H9 (cell line): ENCODE data around the gene TSHZ1. TPM values are rescaled to one million over a fixed set of nuclear protein-coding genes. Genes with fewer than 3 reads are reported as not detected.
"Not testable (repeated sequence)": the region's sequence is repeated elsewhere in the genome, so short reads cannot be mapped to it uniquely, and the experiment has no call there.

Experiments used
- DNase-seq: peaks from one replicate; pipeline ENCODE4 v3.0.0-alpha.2; 2017
- H2AFZ ChIP-seq: one replicate; pipeline ENCODE4 v1.6.1; 2013; ENCODE audit warnings: mild to moderate bottlenecking, low read length, control low read depth, moderate library complexity
- H2AK5ac ChIP-seq: 2 replicates; pipeline ENCODE4 v1.6.1; 2013; ENCODE audit warnings: low read length, control low read depth, mixed read lengths; ENCODE audit not compliant: insufficient read length
- H2BK120ac ChIP-seq: one replicate; pipeline ENCODE4 v1.6.1; 2013; ENCODE audit warnings: low read depth, mild to moderate bottlenecking, low read length, control low read depth, inconsistent platforms; ENCODE audit not compliant: poor library complexity, severe bottlenecking
- H2BK12ac ChIP-seq: 2 replicates; pipeline ENCODE4 v1.6.1; 2013; ENCODE audit warnings: low read length, control low read depth, mixed read lengths, low read depth; ENCODE audit not compliant: insufficient read length
- H2BK15ac ChIP-seq: 2 replicates; pipeline ENCODE4 v1.6.1; 2013; ENCODE audit warnings: low read depth, low read length, control low read depth
- H2BK20ac ChIP-seq: one replicate; pipeline ENCODE4 v1.6.1; 2013; ENCODE audit warnings: low read depth, mild to moderate bottlenecking, low read length, control low read depth, inconsistent platforms; ENCODE audit not compliant: poor library complexity, severe bottlenecking
- H2BK5ac ChIP-seq: 2 replicates; pipeline ENCODE4 v1.6.1; 2013; ENCODE audit warnings: low read length, control low read depth, mixed read lengths; ENCODE audit not compliant: insufficient read length
- H3K14ac ChIP-seq: 2 replicates; pipeline ENCODE4 v1.6.1; 2013; ENCODE audit warnings: low read length, control low read depth; ENCODE audit not compliant: insufficient read depth
- H3K18ac ChIP-seq: 2 replicates; pipeline ENCODE4 v1.6.1; 2013; ENCODE audit warnings: low read depth, mild to moderate bottlenecking, mixed read lengths, low read length, control low read depth; ENCODE audit not compliant: insufficient read length
- H3K23ac ChIP-seq: 2 replicates; pipeline ENCODE4 v1.6.1; 2013; ENCODE audit warnings: low read length, control low read depth, mixed read lengths, low read depth; ENCODE audit not compliant: insufficient read length
- H3K23me2 ChIP-seq: 2 replicates; pipeline ENCODE4 v1.6.1; 2013; ENCODE audit warnings: low read depth, mild to moderate bottlenecking, mixed read lengths, low read length, control low read depth; ENCODE audit not compliant: insufficient read length, poor library complexity, severe bottlenecking
- H3K27ac ChIP-seq: 2 replicates; pipeline ENCODE4 v1.5.1; 2013; ENCODE audit warnings: low read length, control low read depth, mixed read lengths, low read depth; ENCODE audit not compliant: insufficient read length
- H3K27me3 ChIP-seq: 2 replicates; pipeline ENCODE4 v1.6.1; 2013; ENCODE audit warnings: low read length, control low read depth, inconsistent platforms; ENCODE audit not compliant: insufficient read depth
- H3K4ac ChIP-seq: 2 replicates; pipeline ENCODE4 v1.6.1; 2013; ENCODE audit warnings: low read depth, mild to moderate bottlenecking, control low read depth, inconsistent platforms, low read length, moderate library complexity
- H3K4me1 ChIP-seq: 2 replicates; pipeline ENCODE4 v1.6.1; 2013; ENCODE audit warnings: low read length, control low read depth, inconsistent platforms; ENCODE audit not compliant: insufficient read depth
- H3K4me2 ChIP-seq: 2 replicates; pipeline ENCODE4 v1.6.1; 2013; ENCODE audit warnings: low read length, control low read depth, mixed read lengths; ENCODE audit not compliant: insufficient read length, insufficient read depth
- H3K56ac ChIP-seq: 2 replicates; pipeline ENCODE4 v1.6.1; 2013; ENCODE audit warnings: low read depth, mild to moderate bottlenecking, mixed read lengths, low read length, control low read depth; ENCODE audit not compliant: insufficient read length
- H3K79me1 ChIP-seq: 2 replicates; pipeline ENCODE4 v1.6.1; 2013; ENCODE audit warnings: low read depth, mild to moderate bottlenecking, moderate library complexity, low read length, control low read depth, inconsistent platforms; ENCODE audit not compliant: insufficient read depth, poor library complexity, severe bottlenecking
- H3K79me2 ChIP-seq: 2 replicates; pipeline ENCODE4 v1.6.1; 2013; ENCODE audit warnings: low read length, control low read depth, inconsistent platforms; ENCODE audit not compliant: insufficient read depth
- H3K9ac ChIP-seq: 2 replicates; pipeline ENCODE4 v1.6.1; 2013; ENCODE audit warnings: low read length, control low read depth, mixed read lengths; ENCODE audit not compliant: insufficient read length; ENCODE audit errors: extremely low read depth
- H3K9me3 ChIP-seq: one replicate; pipeline ENCODE4 v1.6.1; 2013; ENCODE audit warnings: low read depth, low read length, inconsistent platforms; ENCODE audit not compliant: control insufficient read depth
- H3T11ph ChIP-seq: one replicate; pipeline ENCODE4 v1.6.1; 2013; ENCODE audit warnings: mild to moderate bottlenecking, low read length, control low read depth, inconsistent platforms
- H4K20me1 ChIP-seq: one replicate; pipeline ENCODE4 v1.6.1; 2013; ENCODE audit not compliant: control insufficient read depth, insufficient read length, insufficient read depth
- H4K5ac ChIP-seq: 2 replicates; pipeline ENCODE4 v1.6.1; 2013; ENCODE audit warnings: low read depth, mild to moderate bottlenecking, mixed read lengths, low read length, control low read depth; ENCODE audit not compliant: insufficient read length
- H4K8ac ChIP-seq: replicated peaks from 2 replicates; pipeline ENCODE4 v1.6.1; 2013; ENCODE audit warnings: low read length, control low read depth, mixed read lengths, low read depth; ENCODE audit not compliant: insufficient read length
- H4K91ac ChIP-seq: 2 replicates; pipeline ENCODE4 v1.6.1; 2013; ENCODE audit warnings: low read depth, mild to moderate bottlenecking, moderate library complexity, mixed read lengths, low read length, control low read depth; ENCODE audit not compliant: insufficient read length
- H3K27ac Mint-ChIP-seq, 3 experiments: 2 replicates in 2 of 3; 3 replicates in 1 of 3; pipeline ENCODE4 v1.8.0; 2020 to 2021; ENCODE audit warnings: mixed read lengths in 3 of 3, mild to moderate bottlenecking in 1 of 3, moderate library complexity in 1 of 3
- H3K27me3 Mint-ChIP-seq: 2 replicates; pipeline ENCODE4 v1.8.0; 2021; ENCODE audit warnings: low read depth, mild to moderate bottlenecking, moderate library complexity, mixed read lengths
- H3K36me3 Mint-ChIP-seq, 3 experiments: 2 replicates in 2 of 3; 3 replicates in 1 of 3; pipeline ENCODE4 v1.8.0; 2020 to 2021; ENCODE audit warnings: low read depth in 3 of 3, mixed read lengths in 3 of 3; ENCODE audit not compliant: insufficient read depth in 1 of 3
- H3K4me1 Mint-ChIP-seq, 2 experiments: 2 replicates each; pipeline ENCODE4 v1.8.0; 2020; ENCODE audit warnings: mixed read lengths in 2 of 2
- H3K4me3 Mint-ChIP-seq, 2 experiments: 2 replicates in 1 of 2; 3 replicates in 1 of 2; pipeline ENCODE4 v1.8.0; 2020 to 2021; ENCODE audit warnings: mild to moderate bottlenecking in 2 of 2, mixed read lengths in 2 of 2, moderate library complexity in 1 of 2
- H3K9me3 Mint-ChIP-seq, 2 experiments: 2 replicates in 1 of 2; 3 replicates in 1 of 2; pipeline ENCODE4 v1.8.0; 2020; ENCODE audit warnings: mild to moderate bottlenecking in 2 of 2, mixed read lengths in 2 of 2, moderate library complexity in 1 of 2
- WGBS: extraction: QIAGEN DNeasy Blood & Tissue Kit; methylation state at CpG from one replicate; pipeline ENCODE4 v1.1.7; 2013; ENCODE audit warnings: missing lambda C conversion rate, low lambda C conversion rate, mixed read lengths; ENCODE audit not compliant: insufficient read length; ENCODE audit errors: extremely low coverage; 5-methylcytosine and 5-hydroxymethylcytosine counted together
- total RNA-seq: library from RNA; stranded (reverse); gene quantifications from 2 replicates; pipeline ENCODE4 v1.2.1, GENCODE V29; 2021
- TF ChIP-seq, protein P1 (sequence below): fragments of 200-600 bp; sonication (generic); conservative IDR thresholded peaks from 3 replicates; pipeline ENCODE4 v1.8.0; 2021; ENCODE audit warnings: antibody characterized with exemption, mild to moderate bottlenecking

The TSHZ1 gene
- total RNA-seq, 1 experiment from 2014 or later: 0.15 TPM

DNA sequence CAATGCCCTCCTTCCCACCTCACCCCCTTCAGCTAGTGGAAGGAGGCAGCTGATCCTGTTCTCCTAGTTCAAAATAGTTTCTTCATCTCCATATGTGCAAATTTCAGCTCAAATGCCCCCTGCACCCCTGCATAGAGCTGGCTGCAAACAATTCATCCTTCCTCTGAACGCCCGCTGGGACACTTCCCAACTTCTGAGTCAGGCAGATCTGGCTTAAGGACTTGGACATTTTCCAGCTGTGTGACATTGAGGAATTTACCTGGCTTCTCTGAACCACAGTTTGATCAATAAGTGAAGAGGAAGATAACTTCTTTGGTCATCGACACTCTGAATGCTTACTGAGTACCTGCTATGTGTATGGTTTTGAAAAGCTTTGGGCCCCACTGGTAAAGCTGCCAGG lies 25.1 kb upstream of the TSHZ1 start:
- TF ChIP-seq, protein P1, sequence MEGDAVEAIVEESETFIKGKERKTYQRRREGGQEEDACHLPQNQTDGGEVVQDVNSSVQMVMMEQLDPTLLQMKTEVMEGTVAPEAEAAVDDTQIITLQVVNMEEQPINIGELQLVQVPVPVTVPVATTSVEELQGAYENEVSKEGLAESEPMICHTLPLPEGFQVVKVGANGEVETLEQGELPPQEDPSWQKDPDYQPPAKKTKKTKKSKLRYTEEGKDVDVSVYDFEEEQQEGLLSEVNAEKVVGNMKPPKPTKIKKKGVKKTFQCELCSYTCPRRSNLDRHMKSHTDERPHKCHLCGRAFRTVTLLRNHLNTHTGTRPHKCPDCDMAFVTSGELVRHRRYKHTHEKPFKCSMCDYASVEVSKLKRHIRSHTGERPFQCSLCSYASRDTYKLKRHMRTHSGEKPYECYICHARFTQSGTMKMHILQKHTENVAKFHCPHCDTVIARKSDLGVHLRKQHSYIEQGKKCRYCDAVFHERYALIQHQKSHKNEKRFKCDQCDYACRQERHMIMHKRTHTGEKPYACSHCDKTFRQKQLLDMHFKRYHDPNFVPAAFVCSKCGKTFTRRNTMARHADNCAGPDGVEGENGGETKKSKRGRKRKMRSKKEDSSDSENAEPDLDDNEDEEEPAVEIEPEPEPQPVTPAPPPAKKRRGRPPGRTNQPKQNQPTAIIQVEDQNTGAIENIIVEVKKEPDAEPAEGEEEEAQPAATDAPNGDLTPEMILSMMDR: no peak
- Histone ChIP-seq H2AK5ac (no peak overlapping the region), H2AFZ (no peak overlapping the region), H3K4me1 (no peaks in the 10 kb centered on the region), H3K79me1 (no peaks in the 10 kb centered on the region), H3K18ac (no peak overlapping the region), H4K20me1 (no peaks in the 10 kb centered on the region), H3K9ac (no peak overlapping the region), H3K23ac (no peak overlapping the region), H2BK12ac (no peak overlapping the region), H3K4me2 (no peak overlapping the region), H3K79me2 (no peaks in the 10 kb centered on the region), H4K91ac (no peak overlapping the region), H3K27ac (no peak overlapping the region), H3K14ac (no peak overlapping the region), H2BK20ac (no peak overlapping the region), H2BK15ac (no peak overlapping the region), H2BK120ac (no peak overlapping the region), H3K4ac (no peak overlapping the region), H3K27me3 (no peaks in the 10 kb centered on the region), H4K5ac (no peak overlapping the region), H2BK5ac (no peak overlapping the region), H3K9me3 (no peaks in the 10 kb centered on the region), H3K23me2 (no peaks in the 10 kb centered on the region), H4K8ac (no peak overlapping the region), H3K56ac (no peak overlapping the region), H3T11ph (no peak overlapping the region)
- Mint-ChIP-seq H3K9me3 (no peaks in the 10 kb centered on the region; a peak in 1 of 5 replicates), H3K4me3 (0 out of 5 replicates have a peak overlapping the region, but pooled peaks of 1 of the 2 experiments have one; percentile 33), H3K4me1 (peaks cover 4 to 8% of the 10 kb centered on the region in 2 experiments), H3K36me3 (no peaks in the 10 kb centered on the region; a peak in 2 of 7 replicates), H3K27ac (no peak overlapping the region), H3K27me3 (peaks cover 2% of the 10 kb centered on the region)
- WGBS: no CpG with 5 or more reads among the region's 3 CpGs
- DNase-seq: no peak

DNA sequence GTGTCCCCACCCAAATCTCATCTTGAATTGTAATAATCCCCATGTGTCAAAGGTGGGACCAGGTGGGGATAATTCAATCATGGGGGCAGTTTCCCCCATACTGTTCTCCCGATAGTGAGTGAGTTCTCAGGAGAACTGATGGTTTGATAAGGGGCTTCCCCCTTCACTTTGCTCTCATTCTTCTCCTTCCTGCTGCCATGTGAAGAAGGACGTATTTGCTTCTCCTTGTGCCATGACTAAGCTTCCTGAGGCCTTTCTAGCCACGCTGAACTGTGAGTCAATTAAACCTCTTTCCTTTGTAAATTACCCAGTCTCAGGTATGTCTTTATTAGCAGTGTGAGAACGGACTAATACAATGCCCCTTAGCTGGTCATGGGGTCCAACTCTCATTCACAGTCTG lies 22.9 kb upstream of the TSHZ1 start:
- not testable (repeated sequence) for H2BK12ac ChIP-seq, H3K9me3 Mint-ChIP-seq, H2BK5ac ChIP-seq, H3K4me1 ChIP-seq, H3K27ac ChIP-seq, H3K27me3 ChIP-seq, H3K23ac ChIP-seq, H3K56ac ChIP-seq, H3K18ac ChIP-seq, H2BK120ac ChIP-seq, H4K5ac ChIP-seq, H3K23me2 ChIP-seq, H3K27ac Mint-ChIP-seq, H4K8ac ChIP-seq, H4K20me1 ChIP-seq, DNase-seq, H2BK20ac ChIP-seq, H3K4me3 Mint-ChIP-seq, H2AFZ ChIP-seq, H4K91ac ChIP-seq, H3K4me2 ChIP-seq, H3K4ac ChIP-seq, H3T11ph ChIP-seq, H2BK15ac ChIP-seq, H3K14ac ChIP-seq, H3K9me3 ChIP-seq, H3K9ac ChIP-seq, H2AK5ac ChIP-seq, H3K79me1 ChIP-seq, H3K36me3 Mint-ChIP-seq, H3K27me3 Mint-ChIP-seq, H3K4me1 Mint-ChIP-seq, H3K79me2 ChIP-seq
- WGBS: no CpG with 5 or more reads among the region's 4 CpGs
